Activated T-cell treated with anti-CD3 and anti-CD28 coated beads, Interleukin-2, amount 50 U/mL, for 1 hour (primary cell): ENCODE data around the gene LTB4R2.
"Not testable (repeated sequence)": the region's sequence is repeated elsewhere in the genome, so short reads cannot be mapped to it uniquely, and the experiment has no call there.

ENCODE experiments used
- DNase-seq: peaks from one replicate; pipeline ENCODE4 v3.0.0-alpha.2; 2020

Gene LTB4R2

GRCh38 chr14:24342889-24343288 is 32.9 kb downstream of the LTB4R2 start:
- no peak for DNase-seq

- no peak for DNase-seq
Measured at GRCh38 chr14:24343795-24344660, 34.1 kb downstream of the LTB4R2 start.

- DNase-seq, result no peak
Measured at GRCh38 chr14:24347134-24347533, 37.2 kb downstream of the LTB4R2 start.

- no peak for DNase-seq
Measured at GRCh38 chr14:24348186-24348585, 38.2 kb downstream of the LTB4R2 start.

GRCh38 chr14:24349742-24350141 is 39.8 kb downstream of the LTB4R2 start:
- DNase-seq, result no peak

- no peak for DNase-seq
Measured at GRCh38 chr14:24351517-24351916, 41.6 kb downstream of the LTB4R2 start.

- no peak for DNase-seq
Measured at GRCh38 chr14:24353559-24354481, 43.9 kb downstream of the LTB4R2 start.

GRCh38 chr14:24354482-24354825 is 44.5 kb downstream of the LTB4R2 start:
- not testable (repeated sequence) for DNase-seq

- no peak for DNase-seq
Measured at GRCh38 chr14:24355009-24355408, 45.1 kb downstream of the LTB4R2 start.

- DNase-seq, result no peak
Measured at GRCh38 chr14:24356208-24356607, 46.3 kb downstream of the LTB4R2 start.

GRCh38 chr14:24360281-24360680 is 50.3 kb downstream of the LTB4R2 start:
- DNase-seq, result no peak

GRCh38 chr14:24361326-24361725 is 51.4 kb downstream of the LTB4R2 start:
- DNase-seq, result no peak
